ENCODE data around the gene NDNF.

Gene NDNF

GRCh38 chr4:121072224-121073003 lies at the start of gene NDNF:
Gene NDNF, minus strand, starts transcription at chr4:121072535. Its CDS starts 26,698 bp downstream, at chr4:121045837.
- DNase-seq (ENCODE audit: low read depth) = no peak

GRCh38 chr4:121119715-121120114 lies 47.4 kb upstream of the NDNF start:
- DNase-seq (ENCODE audit: low read depth) = no peak

- DNase-seq (ENCODE audit: low read depth) = no peak
These were observed 46.0 kb upstream of the NDNF start for GRCh38 chr4:121118344-121118743.

GRCh38 chr4:121114756-121115155 lies 42.4 kb upstream of the NDNF start:
- DNase-seq (ENCODE audit: low read depth) = no peak

GRCh38 chr4:121112530-121112929 lies 40.2 kb upstream of the NDNF start:
- DNase-seq (ENCODE audit: low read depth) = no peak

- no peak for DNase-seq (ENCODE audit: low read depth)
These were observed 36.2 kb upstream of the NDNF start for GRCh38 chr4:121108557-121108956.

GRCh38 chr4:121107507-121107906 lies 35.2 kb upstream of the NDNF start:
- no peak for DNase-seq (ENCODE audit: low read depth)

GRCh38 chr4:121100093-121100775 lies 27.9 kb upstream of the NDNF start:
- DNase-seq (ENCODE audit: low read depth) = no peak

GRCh38 chr4:121098266-121098665 lies 25.9 kb upstream of the NDNF start:
- no peak for DNase-seq (ENCODE audit: low read depth)

- no peak for DNase-seq (ENCODE audit: low read depth)
These were observed 24.3 kb upstream of the NDNF start for GRCh38 chr4:121096629-121097028.

- no peak for DNase-seq (ENCODE audit: low read depth)
These were observed 23.9 kb upstream of the NDNF start for GRCh38 chr4:121096191-121096590.

GRCh38 chr4:121094297-121094966 lies 22.1 kb upstream of the NDNF start:
- DNase-seq (ENCODE audit: low read depth) = no peak

- no peak for DNase-seq (ENCODE audit: low read depth)
These were observed 20.9 kb upstream of the NDNF start for GRCh38 chr4:121093261-121093660.

GRCh38 chr4:121091941-121092340 lies 19.6 kb upstream of the NDNF start:
- no peak for DNase-seq (ENCODE audit: low read depth)

GRCh38 chr4:121088867-121089266 lies 16.5 kb upstream of the NDNF start:
- no peak for DNase-seq (ENCODE audit: low read depth)

GRCh38 chr4:121079376-121079775 lies 7.0 kb upstream of the NDNF start:
- DNase-seq (ENCODE audit: low read depth) = no peak

GRCh38 chr4:121077496-121077895 lies 5.2 kb upstream of the NDNF start:
- DNase-seq (ENCODE audit: low read depth) = no peak

- no peak for DNase-seq (ENCODE audit: low read depth)
These were observed 4.1 kb upstream of the NDNF start for GRCh38 chr4:121076416-121076815.

- no peak for DNase-seq (ENCODE audit: low read depth)
These were observed 1.5 kb upstream of the NDNF start for GRCh38 chr4:121073672-121074381.

GRCh38 chr4:121073004-121073435 lies 685 bp upstream of the NDNF start:
- no peak for DNase-seq (ENCODE audit: low read depth)

- no peak for DNase-seq (ENCODE audit: low read depth)
These were observed 603 bp downstream of the NDNF start for GRCh38 chr4:121071640-121072223.
